ENCODE results near the gene AGMO.

DNA sequence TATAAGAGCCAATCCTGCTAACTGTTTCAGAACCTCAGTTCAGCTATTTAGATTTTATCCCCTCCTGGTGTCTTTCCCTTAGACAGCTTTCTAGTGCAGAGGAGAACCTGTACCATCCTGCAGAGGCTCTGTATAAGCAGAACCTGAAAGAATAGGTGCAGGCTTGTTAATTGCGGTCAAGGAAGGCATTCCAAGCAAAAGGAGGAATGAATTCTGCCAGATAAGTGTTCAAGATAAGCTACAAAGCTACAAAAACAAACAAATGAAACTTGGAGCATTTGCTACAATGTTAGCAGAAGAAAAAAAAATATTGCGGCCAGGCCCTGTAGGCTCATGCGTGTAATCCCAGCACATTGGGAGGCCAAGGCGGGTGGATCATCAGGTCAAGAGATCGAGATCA lies 32.6 kb upstream of the AGMO start:
- TF ChIP-seq, protein P1, sequence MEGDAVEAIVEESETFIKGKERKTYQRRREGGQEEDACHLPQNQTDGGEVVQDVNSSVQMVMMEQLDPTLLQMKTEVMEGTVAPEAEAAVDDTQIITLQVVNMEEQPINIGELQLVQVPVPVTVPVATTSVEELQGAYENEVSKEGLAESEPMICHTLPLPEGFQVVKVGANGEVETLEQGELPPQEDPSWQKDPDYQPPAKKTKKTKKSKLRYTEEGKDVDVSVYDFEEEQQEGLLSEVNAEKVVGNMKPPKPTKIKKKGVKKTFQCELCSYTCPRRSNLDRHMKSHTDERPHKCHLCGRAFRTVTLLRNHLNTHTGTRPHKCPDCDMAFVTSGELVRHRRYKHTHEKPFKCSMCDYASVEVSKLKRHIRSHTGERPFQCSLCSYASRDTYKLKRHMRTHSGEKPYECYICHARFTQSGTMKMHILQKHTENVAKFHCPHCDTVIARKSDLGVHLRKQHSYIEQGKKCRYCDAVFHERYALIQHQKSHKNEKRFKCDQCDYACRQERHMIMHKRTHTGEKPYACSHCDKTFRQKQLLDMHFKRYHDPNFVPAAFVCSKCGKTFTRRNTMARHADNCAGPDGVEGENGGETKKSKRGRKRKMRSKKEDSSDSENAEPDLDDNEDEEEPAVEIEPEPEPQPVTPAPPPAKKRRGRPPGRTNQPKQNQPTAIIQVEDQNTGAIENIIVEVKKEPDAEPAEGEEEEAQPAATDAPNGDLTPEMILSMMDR (conservative IDR thresholded peaks at IDR 0.05): no peak
- no peak for TF ChIP-seq ZFX (IDR thresholded peaks at IDR 0.05)
